Fibroblast of skin of right quadriceps (primary cell): ENCODE data around the gene FRMPD2.
"Not testable (repeated sequence)": the region's sequence is repeated elsewhere in the genome, so short reads cannot be mapped to it uniquely, and the experiment has no call there.

Experiments
- DNase-seq: peaks from one replicate; pipeline ENCODE4 v3.0.0-alpha.2; 2013

The FRMPD2 gene

DNA sequence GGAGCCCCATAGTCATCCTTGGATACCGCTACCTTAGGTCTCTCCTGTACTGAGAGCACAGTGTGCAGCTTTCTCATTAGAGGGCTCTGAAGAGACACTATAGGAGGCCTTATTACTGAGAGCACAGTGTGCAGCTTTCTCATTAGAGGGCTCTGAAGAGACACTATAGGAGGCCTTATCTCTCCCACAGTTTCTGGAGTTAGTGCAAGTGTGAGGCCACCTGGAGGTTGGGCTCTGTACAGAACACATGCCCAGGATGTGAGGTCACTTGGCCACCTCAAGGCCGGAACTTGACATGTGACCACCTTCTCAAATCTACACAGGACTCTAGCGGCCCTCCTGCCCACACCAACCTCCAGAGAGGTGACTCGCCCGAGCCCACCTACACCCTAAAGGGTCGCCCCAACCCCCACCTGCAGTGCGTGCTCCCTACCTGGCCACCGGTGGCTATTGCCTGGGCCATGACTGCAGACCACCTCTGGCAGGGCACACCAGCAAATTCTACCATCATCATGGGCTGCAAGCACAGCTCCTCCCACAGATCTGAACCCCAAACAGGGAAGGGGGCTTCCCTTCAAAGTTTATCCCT lies 24.6 kb downstream of the FRMPD2 start:
- no peak for DNase-seq

DNA sequence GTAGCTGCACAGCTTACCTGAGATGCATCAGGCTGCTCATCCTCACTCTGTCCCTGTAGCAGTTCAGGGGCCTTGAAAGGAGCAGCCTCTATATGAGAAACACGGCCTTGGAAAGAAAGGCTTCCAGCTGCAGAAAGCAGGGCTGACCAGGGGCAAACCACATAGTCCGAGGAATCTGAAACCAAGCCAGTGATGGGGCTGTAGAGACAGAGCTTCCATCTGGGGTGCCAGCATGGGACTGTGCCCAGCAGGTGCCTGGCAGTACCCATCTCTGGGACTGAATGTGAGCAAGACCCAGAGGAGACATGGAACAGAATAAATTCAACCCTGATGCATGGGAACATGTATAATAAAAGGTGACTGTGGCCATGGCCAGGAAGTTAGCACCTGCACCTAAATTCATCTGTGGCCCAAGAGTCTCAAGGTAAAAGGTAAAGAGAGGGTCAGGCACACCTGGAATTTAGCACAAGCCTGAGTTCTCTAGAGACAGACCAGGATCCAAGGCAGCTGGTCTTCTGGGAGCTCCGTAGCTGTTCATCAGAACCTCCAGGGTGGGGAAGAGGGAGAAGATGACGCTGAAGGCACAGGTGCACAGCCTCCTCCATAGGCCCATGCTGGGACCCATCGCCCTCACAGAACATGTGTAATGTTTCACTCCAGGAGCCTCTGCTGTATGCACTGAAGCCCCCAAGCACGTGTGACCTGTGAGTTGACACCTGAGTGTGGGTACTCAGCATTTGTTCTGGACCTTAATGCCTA lies 25.3 kb downstream of the FRMPD2 start:
- no peak for DNase-seq

DNA sequence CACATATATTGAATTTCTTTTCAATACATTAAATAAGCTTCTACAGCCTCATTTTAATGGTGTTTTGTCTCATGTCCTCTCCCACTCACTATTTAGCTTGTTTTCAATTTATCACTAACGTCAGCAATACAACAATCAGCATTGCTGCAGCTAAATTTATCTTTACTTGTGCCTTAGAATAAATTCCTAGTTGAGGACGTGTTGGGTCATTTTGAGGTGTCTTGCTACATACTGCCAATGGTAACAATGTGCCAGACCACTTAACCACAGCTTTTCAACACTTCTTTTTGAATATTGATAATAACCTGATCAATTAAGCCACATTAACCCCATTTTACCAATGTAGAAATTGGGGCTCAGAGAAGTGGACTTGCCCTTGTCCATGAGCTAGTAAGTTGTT lies 26.0 kb downstream of the FRMPD2 start:
- no peak for DNase-seq

DNA sequence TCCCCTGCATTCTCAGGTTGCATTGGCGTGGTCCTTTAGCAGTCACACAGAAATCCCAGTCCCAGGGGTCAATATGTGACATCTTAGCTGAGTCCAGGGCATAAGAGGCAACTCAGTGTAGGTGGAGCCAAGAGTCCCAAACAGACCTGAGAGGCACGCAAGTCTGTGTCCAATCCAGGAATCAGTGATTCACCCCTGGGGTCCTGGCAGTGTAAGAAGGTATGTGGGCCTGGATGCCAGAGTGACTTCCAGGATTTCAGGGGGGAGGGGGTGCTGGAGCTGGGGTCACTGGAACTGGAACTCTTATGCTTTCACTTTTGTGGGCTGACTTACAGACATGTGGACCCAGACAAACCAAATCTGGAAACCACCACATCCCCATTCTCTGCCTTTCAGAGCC lies 26.8 kb downstream of the FRMPD2 start:
- DNase-seq, result no peak

DNA sequence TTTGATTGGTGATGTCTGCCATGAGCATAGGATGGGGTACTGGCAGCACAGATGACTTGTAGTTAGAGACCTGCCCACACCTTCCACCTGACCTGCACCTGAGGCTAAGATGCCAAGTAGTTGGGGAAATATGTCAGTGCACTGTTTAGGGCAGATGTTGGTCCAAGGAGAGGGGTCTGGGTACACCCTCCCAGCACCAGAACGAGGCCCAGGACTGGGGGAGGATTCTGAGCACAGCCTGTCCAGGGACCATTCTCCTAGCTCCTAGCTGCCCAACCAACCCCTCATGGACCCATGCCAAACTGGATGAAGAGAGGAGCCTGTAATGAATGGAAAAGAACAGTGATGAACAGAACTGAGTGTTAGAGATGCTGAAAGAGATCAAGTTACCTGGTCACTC lies 28.0 kb downstream of the FRMPD2 start:
- no peak for DNase-seq

DNA sequence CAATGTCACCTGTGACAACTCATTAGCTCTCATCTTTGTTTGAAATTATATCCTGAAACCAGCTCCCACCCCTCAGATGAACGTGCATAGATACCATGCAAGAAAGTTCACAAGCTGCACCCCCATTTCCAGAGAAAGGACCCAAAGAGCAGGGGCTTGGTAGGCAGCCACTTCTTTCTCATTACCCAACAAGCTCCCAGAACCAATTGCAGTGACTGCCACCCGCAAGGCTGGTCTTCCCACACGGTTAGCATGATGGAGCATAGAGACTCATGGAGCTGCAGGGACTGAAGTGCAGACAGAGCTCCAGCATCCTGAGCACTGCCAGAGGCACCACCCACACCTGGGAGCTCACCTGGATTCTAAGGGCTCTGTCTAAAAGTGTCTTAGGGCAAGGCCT lies 28.5 kb downstream of the FRMPD2 start:
- DNase-seq, result no peak

DNA sequence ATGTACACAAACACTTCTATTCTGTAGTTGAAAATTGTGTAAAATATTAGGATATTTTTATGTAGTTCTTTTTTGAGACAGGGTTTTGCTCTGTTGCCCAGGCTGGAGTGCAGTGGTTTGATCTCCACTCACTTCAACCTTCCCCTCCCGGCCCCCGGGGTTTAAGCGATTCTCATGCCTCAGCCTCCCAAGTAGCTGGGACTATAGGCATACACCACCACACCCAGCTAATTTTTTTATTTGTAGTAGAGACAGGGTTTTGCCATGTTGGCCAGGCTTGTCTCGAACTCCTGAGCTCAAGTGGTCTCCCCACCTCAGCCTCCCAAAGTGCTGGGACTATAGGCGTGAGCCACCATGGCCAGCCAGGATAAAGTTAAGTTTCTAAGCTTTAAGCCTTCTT lies 30.6 kb downstream of the FRMPD2 start:
- not testable (repeated sequence) for DNase-seq

DNA sequence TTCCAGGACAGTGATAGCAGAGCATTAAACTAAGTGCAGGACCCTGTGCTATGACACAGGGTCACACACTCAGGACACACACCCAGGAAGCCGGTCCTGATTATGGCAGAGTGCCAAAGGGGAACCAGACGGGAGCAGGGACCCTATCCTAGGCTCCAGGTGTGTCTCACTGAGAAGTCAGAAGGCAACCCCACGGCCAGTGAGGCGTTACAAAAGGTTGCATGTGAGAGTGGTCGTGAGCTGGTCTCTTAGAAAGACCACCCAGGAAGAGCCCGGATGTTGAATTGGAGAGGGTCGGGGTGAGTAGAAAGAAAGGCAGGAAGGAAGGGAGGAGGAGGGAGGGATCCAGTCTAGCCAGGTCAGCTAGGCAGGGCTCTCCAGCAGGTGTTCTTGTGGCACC lies 31.0 kb downstream of the FRMPD2 start:
- DNase-seq, result no peak

DNA sequence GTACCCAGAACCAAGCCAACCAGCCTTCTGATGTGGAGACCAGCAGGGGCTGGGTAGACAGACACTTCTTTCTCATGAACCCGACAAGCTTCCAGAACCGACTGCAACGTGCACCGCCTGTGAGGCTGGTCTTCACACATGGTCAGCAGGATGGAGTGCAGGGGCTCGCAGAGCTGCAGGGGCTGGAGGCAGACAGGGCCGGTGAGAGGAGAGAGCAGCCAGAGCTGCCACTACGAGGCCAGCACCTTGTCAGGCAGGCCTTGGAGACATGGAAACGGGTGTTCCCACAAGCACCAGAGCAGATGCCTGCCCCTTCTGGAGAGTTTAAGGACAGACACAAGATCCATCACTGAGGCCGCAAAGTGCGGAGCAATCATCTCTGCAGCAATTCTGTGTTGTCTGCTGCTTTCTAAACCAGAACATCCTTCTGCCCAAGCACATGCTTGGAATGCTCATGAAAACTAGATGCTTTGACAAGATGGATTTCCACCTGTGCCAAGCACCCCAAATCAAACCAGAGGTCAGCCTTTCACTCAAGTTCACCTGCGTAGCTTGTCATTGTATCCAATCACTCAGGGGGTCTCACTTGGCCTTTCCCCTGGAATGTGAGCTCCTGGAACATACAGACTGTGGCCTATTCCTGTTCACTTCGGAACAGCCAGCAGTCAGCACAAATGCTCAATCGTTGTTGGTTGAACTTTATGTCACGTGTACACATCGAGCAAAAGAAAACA lies 32.2 kb downstream of the FRMPD2 start:
- no peak for DNase-seq

DNA sequence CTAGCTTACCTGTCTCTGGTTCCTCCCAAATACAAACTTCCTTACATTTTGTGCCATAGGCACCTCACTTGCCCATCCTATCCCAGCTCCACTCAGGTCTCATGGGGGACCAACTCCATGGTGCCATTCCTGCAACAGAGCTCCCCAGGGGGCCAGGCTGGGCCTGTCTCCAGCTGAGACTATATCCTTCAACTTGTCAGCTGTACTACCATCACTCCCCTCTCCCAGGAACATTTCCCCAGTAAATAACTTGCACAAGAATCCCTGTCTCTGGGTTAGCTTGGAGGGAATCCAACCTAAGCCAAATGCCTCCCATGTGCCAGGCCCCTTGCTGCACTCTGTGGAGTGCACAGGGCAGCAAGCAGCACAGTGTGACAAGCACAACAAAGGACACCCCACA lies 33.2 kb downstream of the FRMPD2 start:
- no peak for DNase-seq

DNA sequence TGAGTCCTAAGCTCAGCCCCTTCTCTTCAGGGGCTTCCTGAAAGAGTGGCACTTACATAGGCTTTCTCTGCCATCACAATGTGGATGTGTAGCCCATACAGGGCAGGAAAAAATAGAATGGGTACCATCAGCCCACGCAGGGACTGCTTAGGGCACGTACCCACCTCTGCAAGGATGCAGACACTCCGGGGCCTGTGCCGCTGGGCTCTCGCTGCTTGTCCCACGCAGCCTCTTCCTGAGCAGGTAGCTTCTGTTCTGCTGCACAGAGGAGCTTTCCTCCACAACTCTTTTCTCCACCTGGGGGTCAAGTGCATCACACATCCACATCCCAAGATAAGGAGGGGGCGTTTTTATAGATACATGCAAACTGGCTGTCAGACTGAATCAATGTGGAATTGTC lies 34.3 kb downstream of the FRMPD2 start:
- DNase-seq, result no peak

DNA sequence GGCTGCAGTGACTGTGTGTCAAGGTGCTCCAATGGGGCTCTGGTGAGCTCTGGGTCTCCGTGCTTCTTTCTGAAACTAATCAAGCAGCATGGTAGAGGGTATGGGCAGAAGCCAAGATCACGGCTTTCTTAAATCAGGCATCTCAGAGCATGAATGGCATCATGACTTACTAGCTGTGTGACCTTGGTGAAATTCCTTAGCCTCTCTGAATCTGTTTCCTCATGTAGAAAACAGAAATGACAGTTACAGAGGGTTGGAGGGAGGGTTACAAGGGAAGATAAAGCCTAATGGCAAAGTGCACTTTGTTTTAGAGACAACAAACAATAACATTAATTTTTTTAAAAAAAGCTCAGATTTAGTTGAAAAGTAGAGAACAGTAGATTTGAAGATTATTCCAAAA lies 34.9 kb downstream of the FRMPD2 start:
- DNase-seq, result no peak

DNA sequence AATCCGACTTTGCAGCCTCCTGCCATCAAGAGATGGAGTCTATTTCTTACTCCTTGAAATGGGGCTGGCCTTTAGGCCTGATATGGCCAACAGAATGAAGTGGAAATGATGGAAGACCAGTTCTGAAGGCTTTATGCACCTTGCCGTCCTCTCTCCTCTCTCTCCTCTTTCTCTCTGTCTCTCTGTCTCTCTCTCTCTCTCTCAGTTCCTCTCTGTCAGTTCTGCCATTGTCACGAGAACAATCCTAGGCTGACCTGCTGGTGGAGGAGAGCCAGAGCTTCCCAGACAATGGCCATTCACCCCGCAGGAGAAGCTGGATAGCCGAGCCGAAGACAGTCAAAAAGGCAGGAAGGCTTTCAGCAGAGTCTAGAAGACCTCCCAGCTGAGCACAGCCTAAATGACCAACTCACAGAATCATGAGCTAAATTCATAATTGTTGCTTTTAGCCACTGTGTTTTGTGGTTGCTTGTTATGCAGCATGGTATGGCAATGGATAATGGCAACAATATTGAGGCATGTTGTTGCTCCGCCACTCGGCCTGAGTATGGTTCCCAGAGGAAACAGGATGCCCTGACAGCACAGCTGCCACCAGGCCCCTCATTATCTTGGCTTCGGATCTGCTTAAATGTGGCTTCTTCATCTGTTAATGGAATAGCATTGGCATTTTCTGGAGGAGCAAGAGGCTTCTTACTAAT lies 35.5 kb downstream of the FRMPD2 start:
- no peak for DNase-seq

DNA sequence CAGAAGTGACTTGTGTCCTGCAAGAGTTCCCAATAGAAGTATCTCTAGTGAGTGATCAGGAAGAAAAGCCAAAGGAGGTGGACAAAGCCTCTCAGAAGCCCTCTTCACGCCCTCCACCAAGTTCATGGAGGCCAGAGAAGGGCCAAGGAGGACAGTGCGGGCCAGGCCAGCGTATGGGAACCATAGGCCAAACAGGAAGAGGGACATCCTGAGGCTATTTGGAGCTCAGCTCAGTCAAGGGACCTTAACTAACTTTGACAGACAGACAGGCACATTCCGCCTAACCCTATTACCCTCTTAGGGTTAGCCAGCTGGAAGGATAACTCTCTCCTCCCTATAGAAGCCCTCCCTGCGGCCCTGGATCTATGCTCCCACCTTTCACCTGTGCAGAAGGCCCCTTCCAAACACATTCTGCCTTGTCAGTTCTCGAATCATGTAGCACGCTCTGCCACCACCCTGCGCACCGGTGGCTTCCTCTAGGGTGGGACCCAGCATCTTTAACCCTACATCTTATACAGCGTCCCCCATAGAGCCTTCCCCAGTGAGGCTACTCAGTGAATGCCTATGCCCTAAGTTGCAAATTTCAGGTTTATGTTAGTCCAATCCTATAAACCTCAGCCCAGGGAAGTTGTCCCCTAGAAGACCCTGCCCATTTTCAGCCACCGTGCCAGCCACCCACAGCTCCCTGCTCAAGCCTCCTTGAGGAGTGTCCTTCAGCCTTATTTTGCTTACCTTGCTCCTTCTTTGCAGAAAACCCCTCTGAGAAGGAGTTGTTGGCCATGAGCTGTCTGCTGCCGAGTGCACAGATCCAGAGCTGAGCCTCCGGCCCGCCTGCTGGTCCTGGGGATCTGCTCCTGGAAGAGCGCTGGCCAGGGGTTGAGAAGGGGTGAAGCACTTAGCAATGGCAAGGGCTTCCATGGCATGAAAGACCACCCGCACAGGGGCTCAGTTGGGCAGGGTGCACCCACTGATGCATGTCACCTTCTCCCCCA lies 36.9 kb downstream of the FRMPD2 start:
- DNase-seq, result no peak

DNA sequence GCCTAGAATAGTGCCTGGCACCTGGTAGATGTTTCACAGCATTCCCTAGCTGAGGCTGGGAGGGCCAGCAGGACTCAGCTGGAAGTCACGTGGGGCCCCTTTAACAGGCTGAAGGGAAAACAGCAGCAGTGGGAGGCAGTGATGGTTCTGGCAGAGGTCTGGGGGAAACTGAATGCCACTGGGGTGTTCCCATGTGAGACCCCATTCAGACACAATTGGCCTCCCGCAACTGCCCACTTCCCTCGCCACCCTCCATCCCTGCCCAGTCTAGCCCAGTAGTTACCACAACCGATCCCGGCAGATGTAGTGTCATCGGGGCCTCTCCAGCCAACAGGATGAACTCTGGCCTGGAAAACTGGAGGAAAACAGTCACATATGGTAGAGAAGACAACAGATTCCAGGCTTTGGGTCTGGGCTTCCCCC lies 38.3 kb downstream of the FRMPD2 start:
- DNase-seq, result no peak

DNA sequence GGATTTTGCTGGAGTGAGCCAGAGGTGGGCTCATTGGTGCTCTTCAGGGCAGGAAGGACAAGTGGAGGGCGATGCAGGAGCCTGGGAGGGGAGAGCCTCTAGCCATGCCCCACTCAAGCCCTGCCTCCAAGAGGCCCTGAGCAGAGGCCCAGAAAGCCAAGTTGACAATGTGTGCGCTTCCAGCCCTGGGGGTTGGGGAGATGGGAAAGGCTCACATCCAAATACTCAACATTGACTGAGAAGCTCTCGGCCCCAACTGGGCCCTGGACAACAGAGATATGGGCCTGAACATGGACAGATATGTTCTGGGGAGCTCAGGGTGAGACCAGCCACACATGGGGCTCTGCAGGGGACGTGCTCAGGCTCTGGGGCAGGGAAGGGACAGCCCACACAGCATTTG lies 39.0 kb downstream of the FRMPD2 start:
- DNase-seq, result no peak

DNA sequence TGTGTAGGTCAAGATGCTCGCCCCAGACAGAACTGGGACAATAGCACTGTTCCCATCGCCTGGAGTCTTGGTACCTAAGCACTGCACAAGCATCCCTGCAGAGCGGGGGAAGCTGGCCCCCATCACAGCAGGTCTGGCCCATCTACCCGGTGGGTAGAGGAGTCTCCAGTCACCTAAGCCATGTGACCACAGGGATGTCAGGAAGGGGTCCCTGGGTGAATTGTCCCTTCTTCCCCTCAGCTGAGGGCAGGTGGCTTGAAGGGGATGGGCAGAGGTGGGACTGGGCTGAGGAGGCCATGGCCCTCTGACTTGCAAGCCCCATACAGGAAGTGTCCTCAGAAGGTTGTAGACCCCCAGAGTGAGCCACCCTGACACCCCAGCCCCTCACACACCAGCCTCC lies 39.7 kb downstream of the FRMPD2 start:
- no peak for DNase-seq

DNA sequence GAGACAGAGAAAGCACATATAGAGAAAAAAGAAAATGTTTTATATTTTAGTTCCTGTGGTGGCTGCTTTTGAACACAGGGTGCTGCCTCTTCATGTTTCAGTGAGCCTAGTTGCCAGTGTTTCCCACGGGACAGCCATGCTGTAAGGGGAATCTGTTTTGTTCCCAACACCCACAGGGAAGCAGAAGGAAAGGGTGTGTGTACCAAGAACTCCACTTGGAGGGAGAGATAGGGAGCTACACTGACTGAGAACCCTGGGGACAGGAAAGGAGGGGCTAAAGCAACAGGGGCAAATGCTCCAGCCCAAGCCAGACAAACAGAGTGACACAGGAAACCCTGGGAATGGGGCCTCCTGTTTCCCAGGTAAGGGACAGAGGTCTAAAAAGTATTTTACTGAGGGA lies 40.2 kb downstream of the FRMPD2 start:
- no peak for DNase-seq

DNA sequence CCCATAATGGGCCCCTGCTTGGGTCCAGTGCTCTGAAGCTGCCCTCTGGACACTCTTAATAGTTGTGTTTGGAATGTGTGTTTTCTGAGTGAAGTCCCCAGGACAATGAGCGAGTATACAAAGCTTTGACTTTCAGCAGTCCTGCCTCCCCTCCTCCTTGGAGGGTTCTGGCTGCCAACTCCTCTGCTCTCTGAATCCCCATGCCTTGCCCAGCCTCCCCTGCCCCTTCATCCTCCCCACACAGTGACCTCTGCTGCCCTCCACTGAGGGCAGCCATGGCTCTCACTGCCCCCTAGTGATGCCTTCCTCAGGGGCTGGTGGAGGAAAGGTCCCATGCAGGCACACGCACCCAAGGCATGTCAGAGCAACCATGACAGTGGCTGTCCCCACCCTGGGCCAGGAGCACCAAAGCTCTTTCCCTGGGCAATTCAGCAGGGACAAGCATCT lies 40.9 kb downstream of the FRMPD2 start:
- DNase-seq, result no peak

DNA sequence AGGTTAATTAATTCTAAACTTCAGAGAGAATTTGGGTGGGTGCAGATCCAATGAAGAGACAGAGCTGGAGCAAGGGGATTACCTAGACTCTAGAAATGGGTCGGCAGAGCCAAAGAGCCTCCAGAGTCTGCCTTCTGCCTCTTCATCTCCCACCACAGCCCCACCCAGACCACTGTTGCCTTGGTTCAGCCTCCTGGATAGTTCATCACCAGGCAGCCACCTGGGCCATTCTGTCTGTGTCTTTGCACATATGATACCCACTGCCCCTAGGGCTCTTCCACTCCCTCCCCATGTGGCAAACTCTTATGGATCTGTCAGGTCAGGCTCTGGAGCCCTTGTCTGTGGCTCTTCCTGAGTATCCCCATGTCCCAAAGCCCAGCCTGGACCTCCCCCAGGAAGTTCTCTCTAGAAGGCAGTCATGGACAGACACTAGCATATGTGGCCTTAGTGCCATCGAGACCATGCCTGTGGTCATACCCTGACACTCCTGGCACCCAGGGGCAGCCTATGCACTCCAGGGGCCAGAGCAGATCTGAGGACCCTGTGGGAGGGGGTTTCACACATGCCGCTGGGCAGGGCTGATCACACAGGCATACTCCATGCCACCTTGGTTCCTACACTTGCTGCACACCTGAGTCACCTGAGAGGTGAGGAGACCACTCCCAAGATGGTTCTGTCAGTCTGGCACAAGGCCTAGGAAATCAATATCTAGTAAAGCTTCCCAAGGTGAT lies 41.6 kb downstream of the FRMPD2 start:
- no peak for DNase-seq

DNA sequence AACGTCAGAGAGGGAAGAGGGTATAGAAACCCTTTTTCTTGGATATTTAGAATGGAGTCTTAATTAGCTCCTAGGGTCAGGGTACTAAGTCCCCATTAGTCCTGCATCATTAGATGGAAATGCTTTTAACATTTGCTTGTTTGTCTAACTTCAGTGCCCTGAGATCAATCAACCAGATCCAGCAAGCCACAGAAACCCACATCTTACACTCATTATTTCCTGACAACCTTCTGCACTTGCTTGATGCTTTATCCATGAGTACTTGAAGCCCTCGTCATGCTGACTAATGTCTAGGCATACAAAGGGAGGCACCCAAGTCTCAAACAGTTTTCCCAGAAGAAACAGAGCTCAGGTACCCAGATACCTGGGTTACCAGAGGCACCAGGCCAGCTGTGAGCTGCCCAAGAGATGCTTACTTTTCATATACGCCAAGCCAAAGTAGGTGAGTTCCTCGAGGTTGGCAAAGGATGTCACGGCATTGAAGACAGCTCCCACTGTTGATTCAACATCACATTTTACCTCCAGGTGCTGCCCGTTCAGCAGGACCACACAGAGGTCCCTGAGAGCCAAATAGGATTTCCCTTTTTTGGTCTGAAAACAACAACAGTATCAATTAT lies 42.7 kb downstream of the FRMPD2 start:
- DNase-seq, result no peak
